Bronchial epithelial cell (primary cell): ENCODE data around the gene TEX13A. TPM values are rescaled to one million over a fixed set of nuclear protein-coding genes. Genes with fewer than 3 reads are reported as not detected.

Experiments
- DNase-seq: peaks from one replicate; pipeline ENCODE4 v3.0.0-alpha.2; 2010; ENCODE audit warnings: low read depth
- FAIRE-seq: peaks from 2 replicates; lab custom pipeline; 2011; peaks lifted over from hg19 to GRCh38; lab: Jason Lieb, UNC
- H3K27me3 ChIP-seq: 2 replicates; pipeline ENCODE4 v1.5.1; 2011; ENCODE audit warnings: low read length; ENCODE audit not compliant: control insufficient read depth, insufficient read depth
- H3K36me3 ChIP-seq: 2 replicates; pipeline ENCODE4 v1.5.1; 2011; ENCODE audit warnings: low read length; ENCODE audit not compliant: control insufficient read depth, insufficient read depth
- H3K4me3 ChIP-seq: 2 replicates; pipeline ENCODE4 v1.5.1; 2011; ENCODE audit warnings: mild to moderate bottlenecking, low read depth, low read length, control low read depth
- total RNA-seq: library from RNA; depleted of rRNA; stranded (reverse); fragments of >200 nt; gene quantifications from 2 replicates; pipeline ENCODE4 v1.2.1, GENCODE V29; 2014
- TF ChIP-seq, protein P1 (sequence below): IDR thresholded peaks from 2 replicates; pipeline ENCODE4 v1.5.1; 2011; ENCODE audit warnings: mild to moderate bottlenecking, moderate library complexity, low read length, control low read depth, inconsistent platforms; ENCODE audit not compliant: insufficient read depth, severe bottlenecking

Gene TEX13A
- total RNA-seq, 1 donor from 2014 or later: not detected

- TF ChIP-seq, protein P1, sequence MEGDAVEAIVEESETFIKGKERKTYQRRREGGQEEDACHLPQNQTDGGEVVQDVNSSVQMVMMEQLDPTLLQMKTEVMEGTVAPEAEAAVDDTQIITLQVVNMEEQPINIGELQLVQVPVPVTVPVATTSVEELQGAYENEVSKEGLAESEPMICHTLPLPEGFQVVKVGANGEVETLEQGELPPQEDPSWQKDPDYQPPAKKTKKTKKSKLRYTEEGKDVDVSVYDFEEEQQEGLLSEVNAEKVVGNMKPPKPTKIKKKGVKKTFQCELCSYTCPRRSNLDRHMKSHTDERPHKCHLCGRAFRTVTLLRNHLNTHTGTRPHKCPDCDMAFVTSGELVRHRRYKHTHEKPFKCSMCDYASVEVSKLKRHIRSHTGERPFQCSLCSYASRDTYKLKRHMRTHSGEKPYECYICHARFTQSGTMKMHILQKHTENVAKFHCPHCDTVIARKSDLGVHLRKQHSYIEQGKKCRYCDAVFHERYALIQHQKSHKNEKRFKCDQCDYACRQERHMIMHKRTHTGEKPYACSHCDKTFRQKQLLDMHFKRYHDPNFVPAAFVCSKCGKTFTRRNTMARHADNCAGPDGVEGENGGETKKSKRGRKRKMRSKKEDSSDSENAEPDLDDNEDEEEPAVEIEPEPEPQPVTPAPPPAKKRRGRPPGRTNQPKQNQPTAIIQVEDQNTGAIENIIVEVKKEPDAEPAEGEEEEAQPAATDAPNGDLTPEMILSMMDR: no peak
- no peak for FAIRE-seq
- no peak overlapping the region for H3K4me3 ChIP-seq
- no peaks in the 10 kb centered on the region for H3K36me3 ChIP-seq
- H3K27me3 ChIP-seq: no peaks in the 10 kb centered on the region
- DNase-seq: no peak
These were observed 6.0 kb upstream of the TEX13A start for GRCh38 chrX:105226499-105226898.

- H3K36me3 ChIP-seq: no peaks in the 10 kb centered on the region
- no peaks in the 10 kb centered on the region for H3K27me3 ChIP-seq
- DNase-seq: no peak
- no peak overlapping the region for H3K4me3 ChIP-seq
- FAIRE-seq: no peak
- TF ChIP-seq, protein P1: no peak
These were observed 880 bp upstream of the TEX13A start for GRCh38 chrX:105221374-105221773.

GRCh38 chrX:105219454-105220401, 766 bp downstream of the TEX13A start:
- no peak for FAIRE-seq
- H3K27me3 ChIP-seq: no peaks in the 10 kb centered on the region
- TF ChIP-seq, protein P1: no peak
- H3K4me3 ChIP-seq: no peak overlapping the region
- H3K36me3 ChIP-seq: no peaks in the 10 kb centered on the region
- DNase-seq: no peak

DNA sequence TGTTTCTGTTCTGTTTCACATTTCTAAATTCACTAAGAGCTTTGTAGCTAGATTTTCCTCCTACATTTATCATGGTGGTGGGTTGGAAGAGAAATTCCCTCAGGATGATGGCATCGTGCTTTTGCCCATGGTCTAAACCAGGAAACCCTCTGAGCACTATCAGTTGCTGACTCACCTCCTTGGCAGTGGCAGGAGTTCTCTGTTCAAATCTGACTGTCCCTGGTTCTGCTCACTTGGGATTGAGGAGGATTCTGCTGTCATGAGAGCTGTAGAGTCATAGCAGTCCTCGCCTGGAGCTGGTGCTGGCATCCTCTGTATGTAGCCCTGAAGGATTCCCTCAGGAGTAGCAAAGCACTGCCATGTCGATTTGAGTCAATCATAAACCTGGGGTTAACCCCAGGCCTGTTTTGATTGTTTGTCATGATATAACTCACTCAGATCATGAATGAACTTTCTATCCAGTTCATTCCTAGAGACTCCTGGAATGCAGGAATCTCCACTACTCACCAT, 9.4 kb downstream of the TEX13A start:
- H3K4me3 ChIP-seq: no peak overlapping the region
- no peak for FAIRE-seq
- H3K27me3 ChIP-seq: no peaks in the 10 kb centered on the region
- TF ChIP-seq, protein P1: no peak
- peak; percentile 4 for DNase-seq
- no peaks in the 10 kb centered on the region for H3K36me3 ChIP-seq

DNA sequence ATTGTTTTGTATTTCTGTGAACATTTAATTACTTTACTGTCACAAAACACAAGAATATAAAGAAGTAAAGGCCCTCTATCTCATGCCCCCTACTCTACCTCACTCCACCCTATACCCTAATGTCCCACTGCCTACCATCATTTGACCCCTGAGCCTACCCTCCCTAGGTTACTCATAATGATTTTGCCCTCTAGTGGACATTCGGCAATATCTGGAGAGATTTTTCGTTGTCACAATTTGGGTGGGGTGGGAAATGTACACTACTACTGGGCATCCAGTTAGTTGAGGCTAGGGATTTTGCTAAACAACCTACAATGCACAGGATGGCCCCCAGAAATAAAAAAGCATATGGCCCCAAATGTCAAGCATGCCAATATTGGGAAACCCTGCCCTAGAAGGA, 10.2 kb downstream of the TEX13A start:
- no peak for DNase-seq
- Histone ChIP-seq H3K36me3 (no peaks in the 10 kb centered on the region), H3K4me3 (no peak overlapping the region), H3K27me3 (no peaks in the 10 kb centered on the region)
- FAIRE-seq: no peak
- TF ChIP-seq, protein P1: no peak

DNA sequence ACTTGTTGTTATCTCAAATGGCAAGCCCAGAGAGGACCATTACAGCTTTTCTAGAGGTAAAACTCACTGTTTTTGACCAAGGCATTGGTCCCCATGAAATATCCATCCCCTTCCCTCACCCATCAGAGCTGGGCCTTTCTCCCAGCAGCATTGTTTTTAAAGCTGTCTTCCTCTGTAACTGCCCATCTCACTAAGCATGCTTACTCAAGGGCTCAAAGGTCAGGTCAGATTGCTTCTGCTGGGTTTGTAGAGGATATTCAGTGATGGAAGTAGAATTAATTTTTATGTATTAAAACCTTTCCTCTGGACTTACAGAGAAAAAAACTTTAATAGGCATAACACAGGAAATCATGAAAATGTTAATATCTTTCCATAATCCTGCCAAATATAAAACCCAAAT, 11.1 kb downstream of the TEX13A start:
- TF ChIP-seq, protein P1: no peak
- DNase-seq (no peak), FAIRE-seq (no peak)
- Histone ChIP-seq H3K4me3 (no peak overlapping the region), H3K36me3 (no peaks in the 10 kb centered on the region), H3K27me3 (no peaks in the 10 kb centered on the region)
